Effector CD8-positive, alpha-beta T cell (primary cell): ENCODE measurements around the gene ADAMTS2.

Source experiments
- DNase-seq: peaks from one replicate; lab custom pipeline; 2025; lab: John Stamatoyannopoulos, UW

Gene ADAMTS2

DNA sequence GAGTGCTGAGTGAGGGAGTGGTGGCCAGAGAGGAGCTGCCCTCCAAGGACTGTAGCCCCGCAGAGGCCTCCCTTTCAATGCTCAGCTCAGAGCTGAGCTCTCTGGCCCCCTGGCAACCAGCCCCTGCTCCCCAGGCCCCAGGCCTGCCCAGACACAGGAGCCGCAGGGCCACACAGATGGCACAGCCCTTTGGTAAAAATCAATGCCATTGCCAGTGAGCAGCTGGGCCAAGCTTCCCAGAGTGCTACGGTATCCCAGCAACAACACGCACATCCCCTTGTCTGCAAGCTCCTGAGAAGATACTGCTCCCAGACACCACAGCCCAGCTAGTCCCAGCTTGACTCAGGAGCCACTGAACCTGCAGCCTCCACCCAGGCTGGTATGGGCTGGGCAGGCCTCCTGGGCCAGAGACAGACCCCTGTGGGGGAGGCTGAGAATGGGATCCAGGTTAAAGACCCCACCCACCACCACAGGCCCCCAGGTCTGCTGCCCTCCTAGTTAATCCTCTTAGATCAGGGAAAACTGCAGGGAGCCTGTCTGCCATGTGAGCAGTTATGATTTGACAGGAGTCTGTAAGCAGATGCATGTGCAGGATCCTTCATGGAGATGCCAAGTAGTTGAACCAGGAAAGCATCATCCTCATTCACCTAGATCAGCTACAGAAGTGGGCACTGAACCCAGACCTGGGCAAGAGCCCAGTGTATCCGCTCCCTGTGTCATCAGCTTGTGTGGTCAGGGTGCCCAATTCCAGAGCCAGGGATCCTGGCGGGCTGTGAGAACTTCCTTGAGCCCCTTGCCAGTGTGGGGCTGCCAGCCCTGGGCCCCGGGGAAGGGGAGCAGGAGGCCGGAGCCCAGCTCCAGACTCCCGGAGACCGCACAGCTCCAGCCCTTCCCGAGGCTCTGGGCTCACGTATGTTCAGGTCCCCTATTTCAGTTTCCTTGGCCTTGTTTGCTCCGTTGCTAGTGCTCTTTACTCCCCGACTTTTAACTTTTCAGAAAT lies 26.7 kb upstream of the ADAMTS2 start:
- no peak for DNase-seq

DNA sequence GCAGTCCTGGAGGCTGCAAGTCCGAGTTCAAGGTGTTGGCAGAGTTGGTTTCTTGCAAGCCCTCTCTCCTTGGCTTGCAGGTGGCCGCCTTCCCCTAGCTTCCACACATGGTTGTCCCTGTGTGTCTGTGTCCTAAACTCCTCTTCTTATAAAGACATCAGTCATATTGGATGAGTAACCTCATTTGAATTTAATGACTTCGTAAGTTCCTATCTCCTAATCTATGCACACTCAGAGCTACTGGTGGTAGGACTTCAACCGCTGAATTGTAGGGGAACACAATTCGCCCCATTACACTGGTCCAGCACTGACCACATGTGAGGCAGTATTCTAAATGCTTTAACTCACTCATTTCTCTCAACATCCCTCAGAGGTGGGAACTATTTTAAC lies 25.9 kb upstream of the ADAMTS2 start:
- DNase-seq = no peak

- DNase-seq = no peak
These were observed 25.3 kb upstream of the ADAMTS2 start for GRCh38 chr5:179370490-179371120.

DNA sequence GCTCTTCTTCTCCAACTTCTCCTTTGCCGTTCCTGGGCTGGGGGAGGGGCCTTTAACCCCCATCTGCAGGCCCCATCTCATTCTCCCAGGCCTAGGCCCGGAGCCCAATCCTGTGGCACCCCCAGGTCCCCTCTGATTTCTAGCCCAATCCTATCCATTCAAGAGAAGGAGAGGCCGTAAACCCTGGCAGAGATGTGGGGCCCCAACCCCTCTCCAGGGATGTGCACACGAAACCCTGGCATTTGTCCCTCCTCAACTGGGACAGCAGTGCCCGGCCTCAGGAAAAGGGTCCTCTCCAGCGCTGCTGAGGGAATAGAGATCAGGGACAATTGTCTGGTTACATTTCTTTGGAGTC lies 24.2 kb upstream of the ADAMTS2 start:
- no peak for DNase-seq

DNA sequence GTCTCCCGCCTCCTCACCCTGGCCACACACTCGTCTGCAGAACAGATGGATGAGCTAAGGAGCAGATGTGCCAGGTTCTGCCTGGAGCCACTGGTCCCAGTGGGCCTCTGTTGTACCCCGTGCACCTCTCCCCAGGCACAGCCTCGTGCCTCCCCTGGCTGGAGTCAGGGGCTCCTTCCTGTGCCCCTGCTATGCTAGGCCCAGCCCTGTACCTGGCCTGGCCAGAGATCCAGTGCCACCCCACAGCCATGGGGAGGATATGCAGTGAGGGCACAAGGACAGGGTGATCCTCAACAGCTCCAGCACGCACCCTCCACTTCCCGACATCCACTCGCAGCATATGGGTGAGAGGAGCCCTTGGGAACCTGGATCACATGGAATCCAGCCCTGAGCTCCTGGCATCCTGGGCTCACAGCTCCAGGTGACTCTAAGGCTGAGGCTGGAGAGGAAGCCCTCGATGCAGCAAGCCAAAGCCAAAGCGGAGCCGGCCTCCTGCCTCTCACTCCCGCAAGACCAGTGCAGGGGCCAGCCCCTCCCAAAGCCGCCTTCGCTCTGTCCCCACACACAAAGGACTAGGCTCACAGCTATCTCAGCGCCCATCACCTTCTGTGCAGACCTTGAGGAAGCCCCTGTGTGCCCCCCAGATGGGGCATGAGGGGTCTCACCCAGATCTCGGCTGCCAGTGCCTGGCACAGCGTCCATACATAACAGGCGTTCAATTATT lies 23.7 kb upstream of the ADAMTS2 start:
- DNase-seq = no peak

GRCh38 chr5:179368126-179368805 lies 23.0 kb upstream of the ADAMTS2 start:
- no peak for DNase-seq

DNA sequence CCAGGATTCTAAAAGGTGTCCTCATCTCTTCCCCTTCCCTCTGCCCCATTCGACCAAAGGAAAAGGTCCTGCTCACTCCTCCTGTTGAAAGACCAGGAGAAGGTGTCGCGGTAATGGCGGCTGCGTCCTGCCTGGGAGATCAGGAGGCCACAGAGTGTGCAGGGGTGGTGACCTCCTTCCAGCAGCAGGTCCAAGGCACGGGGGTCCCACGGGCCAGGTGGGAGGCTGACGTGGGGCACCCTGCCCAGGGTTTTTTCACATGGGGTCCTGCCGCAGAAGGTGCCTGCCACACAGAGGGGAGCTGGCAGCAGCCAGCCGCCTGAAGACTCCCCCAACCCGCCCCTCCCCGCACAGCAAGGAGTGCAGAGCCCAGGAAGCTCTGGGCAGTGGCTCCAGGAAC lies 22.2 kb upstream of the ADAMTS2 start:
- no peak for DNase-seq

GRCh38 chr5:179362355-179362754 lies 17.1 kb upstream of the ADAMTS2 start:
- no peak for DNase-seq

DNA sequence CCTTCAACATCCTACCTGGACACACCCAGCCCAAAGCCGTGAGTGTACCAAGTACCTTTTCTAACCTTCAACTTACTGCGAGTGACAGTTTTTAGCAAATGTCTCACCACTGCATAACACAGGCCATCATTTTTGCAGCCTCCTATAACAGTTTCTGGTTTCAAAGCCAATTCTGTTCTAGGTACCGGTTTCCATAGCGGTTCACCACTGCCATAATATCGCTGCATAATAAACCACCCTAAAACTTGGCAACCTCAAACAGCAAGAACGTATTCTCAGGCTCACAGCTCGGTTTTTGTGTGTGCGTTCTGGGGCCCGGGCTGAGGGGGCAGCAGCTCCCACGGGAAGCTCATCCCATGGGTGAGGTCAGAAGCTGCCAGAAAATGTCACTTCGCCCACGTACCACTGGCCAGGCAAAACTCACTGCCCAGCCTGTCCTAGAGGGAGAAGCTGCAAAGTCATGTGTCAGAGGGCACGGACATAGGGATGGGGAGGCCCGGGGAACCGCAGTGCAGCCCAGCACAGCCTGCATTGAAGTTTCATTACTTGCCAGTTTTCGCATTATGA lies 15.9 kb upstream of the ADAMTS2 start:
- DNase-seq = no peak

DNA sequence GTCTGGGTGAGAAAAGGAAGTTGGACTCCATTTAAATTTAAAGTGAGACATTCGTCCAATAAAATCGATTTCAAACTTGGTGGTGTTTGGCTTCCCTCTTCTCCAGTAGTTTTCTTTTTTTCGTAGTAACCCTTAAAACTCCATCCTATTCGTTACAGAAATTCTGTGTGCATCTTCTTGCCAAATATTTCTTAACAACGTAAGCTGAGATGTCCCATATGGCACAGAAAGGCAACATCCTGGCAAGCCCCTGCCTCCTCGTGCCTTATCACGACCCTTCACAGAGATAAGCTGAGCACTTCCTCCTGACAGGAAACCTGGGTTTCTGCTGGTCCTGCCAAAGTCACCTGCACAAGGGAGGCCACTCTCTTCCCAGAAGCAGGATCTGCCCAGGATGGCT lies 11.8 kb upstream of the ADAMTS2 start:
- no peak for DNase-seq

DNA sequence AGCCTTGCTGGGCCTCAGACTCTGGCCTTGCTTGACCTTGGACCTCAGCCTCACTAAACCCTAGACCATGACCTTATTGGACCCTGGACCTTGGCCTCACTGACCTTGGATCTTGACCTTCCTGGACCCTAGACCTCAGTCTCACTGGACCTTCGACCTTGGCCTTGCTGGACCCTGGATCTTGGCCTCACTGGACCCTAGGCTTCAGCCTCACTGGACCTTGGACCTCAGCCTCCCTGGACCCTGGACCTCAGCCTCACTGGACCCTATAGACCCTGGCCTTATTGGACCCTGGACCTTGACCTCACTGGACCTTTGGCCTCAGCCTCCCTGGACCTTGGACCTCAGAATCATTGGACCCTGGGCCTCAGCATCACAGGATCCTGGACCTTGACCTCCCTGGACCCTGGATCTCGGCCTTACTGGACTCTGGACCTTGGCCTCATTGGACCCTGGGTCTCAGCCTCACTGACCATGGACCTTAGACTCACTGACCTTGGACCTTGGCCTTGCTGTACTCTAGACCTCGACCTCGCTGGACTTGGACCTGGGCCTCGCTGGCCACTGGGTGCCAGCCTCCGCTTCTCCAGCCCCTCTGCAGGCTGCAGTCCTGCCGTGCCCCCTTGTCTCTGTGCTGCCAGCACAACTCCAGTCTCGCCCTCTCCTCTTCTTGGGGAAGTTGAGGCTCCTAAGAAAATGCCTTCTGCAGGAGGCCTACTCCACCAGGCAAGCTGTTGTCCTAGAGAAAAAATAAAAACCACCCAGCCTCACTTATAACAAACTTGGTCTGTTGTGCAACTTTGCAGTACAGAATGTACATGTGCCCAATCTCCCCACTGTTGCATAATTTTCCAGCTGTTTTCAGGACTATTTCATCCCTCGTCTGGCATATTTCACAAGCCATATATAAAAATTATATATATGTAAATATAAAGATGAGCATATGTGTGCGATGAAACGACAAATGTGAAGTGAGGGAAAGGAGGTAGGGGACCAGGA lies 11.0 kb upstream of the ADAMTS2 start:
- DNase-seq = no peak

GRCh38 chr5:179354305-179354882 lies 9.1 kb upstream of the ADAMTS2 start:
- DNase-seq = no peak

- no peak for DNase-seq
These were observed 3.6 kb upstream of the ADAMTS2 start for GRCh38 chr5:179348843-179349242.

DNA sequence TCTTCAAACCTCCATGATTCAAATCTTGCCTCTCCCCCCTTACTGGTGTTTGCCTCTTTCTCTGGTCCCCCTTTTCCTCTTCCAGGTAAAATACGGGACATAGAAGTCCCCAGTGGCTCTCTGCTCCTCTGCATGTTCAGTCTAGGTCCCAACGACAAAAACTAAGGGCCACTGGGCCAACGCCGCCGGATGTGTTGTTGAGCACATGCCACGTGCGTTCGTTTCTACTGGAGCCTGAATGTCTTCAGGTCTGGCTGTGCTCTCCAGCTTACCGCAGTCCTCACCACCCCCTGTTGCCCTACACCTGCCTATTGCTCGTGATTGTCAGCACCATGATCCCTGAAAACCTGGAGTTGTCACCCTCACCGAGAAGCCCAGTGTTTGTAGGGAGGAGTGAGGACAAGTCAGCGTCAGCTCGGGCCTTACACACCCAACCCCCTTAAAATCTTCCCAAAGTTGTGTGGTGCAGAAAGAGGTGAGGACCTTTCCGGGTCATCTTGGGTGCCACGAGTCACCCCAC lies 2.8 kb upstream of the ADAMTS2 start:
- DNase-seq = no peak

DNA sequence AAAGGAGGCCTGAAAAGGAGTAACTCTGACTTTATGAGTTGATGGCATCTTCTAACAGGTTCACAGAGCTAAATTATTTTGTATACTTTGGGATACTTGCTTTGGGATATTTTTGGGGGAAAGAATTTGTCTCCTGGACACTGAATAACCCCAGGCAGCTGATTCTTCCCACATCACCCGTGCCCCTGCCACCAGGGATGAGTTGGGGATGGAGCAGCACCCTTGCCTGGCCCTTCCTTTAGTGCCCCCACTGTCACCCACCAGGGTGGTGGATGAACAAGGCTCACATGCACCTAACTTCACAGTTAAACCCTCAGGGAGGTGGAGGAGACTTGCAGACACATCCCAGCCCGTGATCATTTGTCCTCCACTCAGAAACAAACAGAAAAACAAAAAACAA lies 2.3 kb upstream of the ADAMTS2 start:
- no peak for DNase-seq

DNA sequence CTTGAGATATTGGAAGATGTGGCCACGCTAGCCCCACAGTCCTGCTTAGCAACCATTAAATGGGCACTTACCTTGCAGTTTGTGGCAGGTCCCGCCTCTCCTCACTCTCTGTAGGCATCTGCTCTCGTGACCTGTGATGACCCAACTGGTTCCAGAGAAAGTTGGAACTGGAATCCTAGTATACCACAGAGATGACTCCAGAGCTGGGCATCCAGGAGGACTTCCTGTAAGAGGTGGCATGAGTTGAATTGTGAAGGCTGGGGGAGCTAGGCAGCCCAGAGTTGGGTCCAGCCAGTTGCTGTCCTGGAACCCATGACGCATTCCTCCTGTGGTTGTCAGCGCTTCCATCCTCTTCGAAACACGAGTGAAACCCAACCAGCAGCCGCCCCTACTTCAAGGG lies 1.6 kb upstream of the ADAMTS2 start:
- no peak for DNase-seq

GRCh38 chr5:179346401-179346800 lies 1.1 kb upstream of the ADAMTS2 start:
- DNase-seq = no peak

- no peak for DNase-seq
These were observed 153 bp downstream of the ADAMTS2 start for GRCh38 chr5:179345183-179345432.

- DNase-seq = no peak
These were observed 654 bp downstream of the ADAMTS2 start for GRCh38 chr5:179344431-179345182.
